HCT116 (cell line): ENCODE data around the gene AMDHD2. TPM values are rescaled to one million over a fixed set of nuclear protein-coding genes. Genes with fewer than 3 reads are reported as not detected.
A peak's percentile ranks its signal among the peaks of the same experiment; 100 is the strongest.
"Not testable (repeated sequence)": the region's sequence is repeated elsewhere in the genome, so short reads cannot be mapped to it uniquely, and the experiment has no call there.

ENCODE experiments used
- ATAC-seq: fragments of 200-7000 bp; cut with Tn5 transposase; 2 replicates; pipeline ENCODE4 v1.9.1; 2020; ENCODE audit warnings: mild to moderate bottlenecking, moderate library complexity
- BruUV-seq: library from RNA; stranded (reverse); fragments of 400-500 nt; replicated peaks from 2 replicates; lab custom pipeline; 2021; lab: Mats Ljungman, UMichigan
- CTCF ChIA-PET: fragments of 300-600 bp; sonication (Branson Sonifier 250); formaldehyde crosslinking; loops from one replicate; lab custom pipeline; 2021; ENCODE audit warnings: antibody characterized with exemption; lab: Charles Lee
- POLR2A ChIA-PET: fragments of 300-600, 350-600 bp; sonication (Branson Sonifier 250); formaldehyde crosslinking; loops from one replicate; lab custom pipeline; 2021; ENCODE audit warnings: antibody characterized with exemption; lab: Charles Lee
- RAD21 ChIA-PET, 2 experiments: fragments of 300-600 bp; sonication (Branson Sonifier 250); formaldehyde crosslinking; loops; one replicate each; lab custom pipeline; 2023; ENCODE audit warnings: low total read pairs in 2 of 2; ENCODE audit not compliant: uncharacterized antibody in 2 of 2, unreplicated experiment in 2 of 2, low non-redundant PET in 1 of 2; lab: Charles Lee
- DNase-seq: peaks from one replicate; pipeline ENCODE4 v3.0.0-alpha.2; 2010; ENCODE audit warnings: low read depth, low spot score
- H2AFZ ChIP-seq: fragments of 200-600 bp; shearing (Covaris generic), sonication (generic); 2 replicates; pipeline ENCODE4 v1.6.1; 2017; ENCODE audit warnings: low read depth, mixed run types, mixed read lengths, antibody characterized with exemption, low read length; ENCODE audit not compliant: poor library complexity, severe bottlenecking
- H3K27ac ChIP-seq: 2 replicates; pipeline ENCODE4 v1.5.1; 2012; ENCODE audit warnings: low read depth, low read length
- H3K27me3 ChIP-seq: fragments of 200-600 bp; sonication (generic); 2 replicates; pipeline ENCODE4 v1.6.1; 2016; ENCODE audit warnings: mixed run types, low read length, mixed read lengths; ENCODE audit not compliant: insufficient read depth
- H3K36me3 ChIP-seq, 2 experiments: fragments of 200-500 bp in 1 of 2; fragments of 200-600 bp in 1 of 2; sonication (Bioruptor generic) in 1 of 2; sonication (generic) in 1 of 2; 2 replicates each; pipeline versions ENCODE4 v1.5.1 to v1.6.1; 2014 to 2016; ENCODE audit warnings: low read length in 2 of 2, inconsistent platforms in 1 of 2, mixed read lengths in 1 of 2, mixed run types in 1 of 2; ENCODE audit not compliant: insufficient read depth in 2 of 2, control insufficient read depth in 1 of 2
- H3K4me1 ChIP-seq, 2 experiments: fragments of 200-600 bp in 1 of 2; sonication (generic) in 1 of 2; 2 replicates each; pipeline versions ENCODE4 v1.5.1 to v1.6.1; 2012 to 2017; ENCODE audit warnings: low read length in 2 of 2, inconsistent platforms in 1 of 2, mild to moderate bottlenecking in 1 of 2, mixed read lengths in 1 of 2, mixed run types in 1 of 2, moderate library complexity in 1 of 2; ENCODE audit not compliant: insufficient read depth in 2 of 2, control insufficient read depth in 1 of 2
- H3K4me2 ChIP-seq: fragments of 200-600 bp; sonication (generic); 2 replicates; pipeline ENCODE4 v1.6.1; 2017; ENCODE audit warnings: mixed run types, low read length, mixed read lengths
- H3K4me3 ChIP-seq, 2 experiments: fragments of 200-600 bp in 1 of 2; sonication (generic) in 1 of 2; replicated peaks in 1 of 2; 2 replicates each; pipeline ENCODE4 v1.5.1; 2011 to 2016; ENCODE audit warnings: low read length in 2 of 2, control low read depth in 1 of 2, low read depth in 1 of 2, mild to moderate bottlenecking in 1 of 2, mixed read lengths in 1 of 2, mixed run types in 1 of 2
- H3K79me2 ChIP-seq: fragments of 200-600 bp; sonication (generic); 2 replicates; pipeline ENCODE4 v1.6.1; 2017; ENCODE audit warnings: mild to moderate bottlenecking, mixed run types, low read length, moderate library complexity, mixed read lengths; ENCODE audit not compliant: insufficient read depth
- H3K9ac ChIP-seq: fragments of 200-600 bp; sonication (generic); 2 replicates; pipeline ENCODE4 v1.6.1; 2016; ENCODE audit warnings: low read length, mixed read lengths
- H3K9me2 ChIP-seq: fragments of 200-600 bp; sonication (generic), shearing (Covaris generic); 2 replicates; pipeline ENCODE4 v1.6.1; 2017; ENCODE audit warnings: mixed run types, mild to moderate bottlenecking, moderate library complexity; ENCODE audit not compliant: insufficient read depth
- H3K9me3 ChIP-seq, 2 experiments: fragments of 200-500 bp in 1 of 2; fragments of 200-600 bp in 1 of 2; sonication (Bioruptor generic) in 1 of 2; sonication (generic) in 1 of 2; 2 replicates each; pipeline ENCODE4 v1.6.1; 2014 to 2017; ENCODE audit warnings: low read length in 2 of 2, mixed read lengths in 2 of 2, inconsistent platforms in 1 of 2, low read depth in 1 of 2, mild to moderate bottlenecking in 1 of 2, mixed run types in 1 of 2, moderate library complexity in 1 of 2; ENCODE audit not compliant: control insufficient read depth in 1 of 2, insufficient read depth in 1 of 2
- H4K20me1 ChIP-seq: fragments of 200-600 bp; sonication (generic), shearing (Covaris generic); 2 replicates; pipeline ENCODE4 v1.6.1; 2017; ENCODE audit warnings: mixed run types, mild to moderate bottlenecking, moderate library complexity; ENCODE audit not compliant: insufficient read depth
- CTCF ChIP-seq, 3 experiments: fragments of 200-600 bp in 1 of 3; sonication (generic) in 1 of 3; IDR thresholded peaks in 2 of 3; conservative IDR thresholded peaks in 1 of 3; 2 replicates each; pipeline ENCODE4 v1.5.1; 2012 to 2017; ENCODE audit warnings: low read depth in 2 of 3, low read length in 2 of 3, antibody characterized with exemption in 1 of 3, borderline replicate concordance in 1 of 3, control low read depth in 1 of 3, mild to moderate bottlenecking in 1 of 3, mixed read lengths in 1 of 3, mixed run types in 1 of 3, moderate library complexity in 1 of 3; ENCODE audit not compliant: insufficient read depth in 1 of 3
- RAD21 ChIP-seq: IDR thresholded peaks from 2 replicates; pipeline ENCODE4 v1.6.1; 2012; ENCODE audit warnings: low read depth, mild to moderate bottlenecking
- intact Hi-C: fragments of 100-400 bp; cut with micrococcal nuclease; formaldehyde crosslinking; loops from 2 replicates; pipeline ENCODE4 v1.10.0; 2022
- total RNA-seq: library from RNA; stranded (reverse); gene quantifications from one replicate; pipeline ENCODE4 v1.2.1, GENCODE V29; 2021; ENCODE audit not compliant: unreplicated experiment

AMDHD2 gene
- total RNA-seq, 1 experiment from 2014 or later: 42.9 TPM

GRCh38 chr16:2560798-2561133 is 40.6 kb downstream of the AMDHD2 start:
- RAD21 ChIA-PET, BruUV-seq, H2AFZ ChIP-seq: not testable (repeated sequence)

GRCh38 chr16:2567506-2567905 is 47.3 kb downstream of the AMDHD2 start:
- H3K4me2 ChIP-seq, H3K9me3 ChIP-seq, BruUV-seq, H2AFZ ChIP-seq, ATAC-seq, DNase-seq, intact Hi-C loops, H3K4me1 ChIP-seq, POLR2A ChIA-PET, CTCF ChIA-PET, H3K27ac ChIP-seq, H3K36me3 ChIP-seq, H3K9me2 ChIP-seq, H3K4me3 ChIP-seq, H4K20me1 ChIP-seq, H3K9ac ChIP-seq, RAD21 ChIA-PET, H3K27me3 ChIP-seq, H3K79me2 ChIP-seq: not testable (repeated sequence)

More at GRCh38 chr16:2560798-2561133, 40.6 kb downstream of the AMDHD2 start:
- TF ChIP-seq RAD21: peak; percentile 36
- TF ChIP-seq CTCF (IDR thresholded peaks at IDR 0.05 in 2 of 3, conservative IDR thresholded peaks at IDR 0.05 in 1 of 3; ENCODE audit: borderline replicate concordance in 1 of 3, insufficient read depth in 1 of 3, low read depth in 2 of 3, low read length in 2 of 3): peak; percentile 17 to 32 (median 19); a peak in 5 of 6 replicates
- H3K9me3 ChIP-seq, H3K27me3 ChIP-seq, H3K9ac ChIP-seq, H3K4me2 ChIP-seq, H3K27ac ChIP-seq, H4K20me1 ChIP-seq, DNase-seq, H3K36me3 ChIP-seq, CTCF ChIA-PET, H3K4me1 ChIP-seq, POLR2A ChIA-PET, H3K79me2 ChIP-seq, H3K4me3 ChIP-seq, intact Hi-C loops, H3K9me2 ChIP-seq: not testable (repeated sequence)
- peak; percentile 99 for ATAC-seq

- RAD21 ChIA-PET: not testable (repeated sequence)
These were observed 48.4 kb downstream of the AMDHD2 start for GRCh38 chr16:2568573-2568972.

GRCh38 chr16:2572704-2573103 is 52.5 kb downstream of the AMDHD2 start:
- CTCF ChIA-PET, intact Hi-C loops, POLR2A ChIA-PET, H3K9ac ChIP-seq, BruUV-seq, H3K27me3 ChIP-seq, H4K20me1 ChIP-seq, H3K36me3 ChIP-seq, H3K4me3 ChIP-seq, ATAC-seq, H3K4me1 ChIP-seq, H3K9me2 ChIP-seq, H2AFZ ChIP-seq, H3K9me3 ChIP-seq, H3K27ac ChIP-seq, H3K79me2 ChIP-seq, DNase-seq, RAD21 ChIA-PET, H3K4me2 ChIP-seq: not testable (repeated sequence)

More at GRCh38 chr16:2568573-2568972, 48.4 kb downstream of the AMDHD2 start:
- H3K36me3 ChIP-seq, H3K79me2 ChIP-seq, H3K27me3 ChIP-seq, H3K4me2 ChIP-seq, H3K9me2 ChIP-seq, H3K9me3 ChIP-seq, H3K27ac ChIP-seq, H3K4me3 ChIP-seq, H4K20me1 ChIP-seq, intact Hi-C loops, BruUV-seq, CTCF ChIA-PET, POLR2A ChIA-PET, H2AFZ ChIP-seq, H3K4me1 ChIP-seq, H3K9ac ChIP-seq, DNase-seq, ATAC-seq: not testable (repeated sequence)
